Measurements from ENCODE around the gene EPAS1. TPM values are rescaled to one million over a fixed set of nuclear protein-coding genes. Genes with fewer than 3 reads are reported as not detected.

The EPAS1 gene
- total and polyA plus RNA-seq, 9 of the 15 experiments (the other 6 are each of a cell fraction or from before 2014, with no cell fraction given) = 0.25 to 11.2 (median 4.1) TPM

GRCh38 chr2:46428911-46429436 is 131.8 kb downstream of the EPAS1 start (continued):
- no peak for TF ChIP-seq NR0B1 (IDR thresholded peaks at IDR 0.05; ENCODE audit: partially characterized antibody)
- TF ChIP-seq CBX1 (IDR thresholded peaks at IDR 0.05; ENCODE audit: low read depth) = peak; percentile 47; the same call in 1 of the 2 replicates
- TF ChIP-seq ZNF41 (CRISPR knock-in tag; conservative IDR thresholded peaks at IDR 0.05) = no peak
- no peak for TF ChIP-seq KLF13 (tag; IDR thresholded peaks at IDR 0.05; ENCODE audit: borderline replicate concordance, low read depth)
- TF ChIP-seq MTA3 (IDR thresholded peaks at IDR 0.05; ENCODE audit: borderline replicate concordance) = peak; percentile 98
- TF ChIP-seq SIN3B (IDR thresholded peaks at IDR 0.05; ENCODE audit: low read depth) = peak; percentile 5; the same call in 1 of the 2 replicates
- no peak for TF ChIP-seq TFAM (CRISPR knock-in tag; conservative IDR thresholded peaks at IDR 0.05)
- TF ChIP-seq POU5F1 (IDR thresholded peaks at IDR 0.05; ENCODE audit: borderline replicate concordance, low read depth, low read length, partially characterized antibody) = no peak
- TF ChIP-seq ZNF12 (CRISPR knock-in tag; IDR thresholded peaks at IDR 0.05) = no peak
- no peak for TF ChIP-seq STAG1 (CRISPR knock-in tag; IDR thresholded peaks at IDR 0.05; ENCODE audit: borderline replicate concordance)
- TF ChIP-seq ZC3H8 (IDR thresholded peaks at IDR 0.05) = no peak
- TF ChIP-seq HMG20A (CRISPR knock-in tag; conservative IDR thresholded peaks at IDR 0.05) = no peak
- TF ChIP-seq DEAF1 (CRISPR knock-in tag; IDR thresholded peaks at IDR 0.05) = no peak
- TF ChIP-seq CC2D1A (IDR thresholded peaks at IDR 0.05) = no peak
- no peak for TF ChIP-seq KHSRP (IDR thresholded peaks at IDR 0.05)
- TF ChIP-seq ZNF75A (CRISPR knock-in tag; IDR thresholded peaks at IDR 0.05) = no peak
- 0 out of 4 replicates have a peak, but pooled peaks of 1 of the 2 experiments have one; percentile 32 for TF ChIP-seq CSDE1 (IDR thresholded peaks at IDR 0.05)
- no peak for TF ChIP-seq ZNF232 (CRISPR knock-in tag; IDR thresholded peaks at IDR 0.05)
- no peak for TF ChIP-seq BMI1 (IDR thresholded peaks at IDR 0.05; ENCODE audit: low read length)
- no peak; a peak in 1 of 4 replicates for TF ChIP-seq SIN3A (IDR thresholded peaks at IDR 0.05; ENCODE audit: borderline replicate concordance in 2 of 2, control insufficient read depth in 1 of 2, low read depth in 2 of 2, low read length in 2 of 2)
- no peak for TF ChIP-seq ZNF274 (IDR thresholded peaks at IDR 0.05; ENCODE audit: borderline replicate concordance, low read depth, low read length)
- no peak; the same call in 1 of the 2 replicates for TF ChIP-seq RAD51 (IDR thresholded peaks at IDR 0.05; ENCODE audit: borderline replicate concordance, low read depth)
- no peak for TF ChIP-seq ZNF197 (CRISPR knock-in tag; IDR thresholded peaks at IDR 0.05; ENCODE audit: low read depth)
- TF ChIP-seq RBM17 (IDR thresholded peaks at IDR 0.05; ENCODE audit: borderline replicate concordance, low read depth, low read length) = no peak
- no peak for TF ChIP-seq HNRNPL (IDR thresholded peaks at IDR 0.05; ENCODE audit: low read depth, low read length)
- no peak for TF ChIP-seq KAT8 (IDR thresholded peaks at IDR 0.05; ENCODE audit: low read depth)
- TF ChIP-seq SMARCC2 (IDR thresholded peaks at IDR 0.05; ENCODE audit: low read depth) = no peak
- TF ChIP-seq RBM22 (IDR thresholded peaks at IDR 0.05; ENCODE audit: low read depth, low read length, poor library complexity, severe bottlenecking) = no peak
- TF ChIP-seq ZNF511 (CRISPR knock-in tag; IDR thresholded peaks at IDR 0.05) = no peak
